Epithelial cell of esophagus (primary cell): ENCODE results near the gene NKAIN4.

ENCODE experiments used
- DNase-seq: peaks from one replicate; pipeline ENCODE4 v3.0.0; 2010; ENCODE audit warnings: low read depth
- H3K4me3 ChIP-seq: 2 replicates; pipeline ENCODE4 v1.5.1; 2011; ENCODE audit warnings: mild to moderate bottlenecking, low read length, control low read depth
- CTCF ChIP-seq: IDR thresholded peaks from 2 replicates; pipeline ENCODE4 v1.5.1; 2011; ENCODE audit warnings: low read depth, mild to moderate bottlenecking, low read length, control low read depth, inconsistent platforms; ENCODE audit not compliant: insufficient read depth; ENCODE audit errors: missing control alignments

NKAIN4 gene

DNA sequence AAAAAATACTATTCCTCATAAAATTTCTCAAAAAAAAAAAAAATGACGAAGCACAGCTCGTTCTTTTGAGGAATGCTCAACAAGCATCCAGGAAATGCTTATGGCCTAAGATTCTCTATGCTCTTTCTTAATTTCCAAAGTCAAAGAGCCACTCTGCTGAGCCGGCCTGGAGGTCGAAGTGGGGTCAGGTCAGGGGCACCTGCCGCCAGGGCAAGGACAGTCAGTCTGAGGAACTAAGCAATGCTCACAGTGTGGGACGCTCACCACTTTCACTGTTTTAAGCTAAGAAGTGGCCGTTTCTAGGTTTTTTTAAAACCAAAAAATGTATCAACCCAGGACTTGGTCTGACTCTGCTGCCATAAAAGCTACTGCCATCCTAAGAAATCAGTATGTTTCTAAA, 55.7 kb downstream of the NKAIN4 start:
- no peak for DNase-seq
- no peak overlapping the region for H3K4me3 ChIP-seq
- no peak for TF ChIP-seq CTCF

DNA sequence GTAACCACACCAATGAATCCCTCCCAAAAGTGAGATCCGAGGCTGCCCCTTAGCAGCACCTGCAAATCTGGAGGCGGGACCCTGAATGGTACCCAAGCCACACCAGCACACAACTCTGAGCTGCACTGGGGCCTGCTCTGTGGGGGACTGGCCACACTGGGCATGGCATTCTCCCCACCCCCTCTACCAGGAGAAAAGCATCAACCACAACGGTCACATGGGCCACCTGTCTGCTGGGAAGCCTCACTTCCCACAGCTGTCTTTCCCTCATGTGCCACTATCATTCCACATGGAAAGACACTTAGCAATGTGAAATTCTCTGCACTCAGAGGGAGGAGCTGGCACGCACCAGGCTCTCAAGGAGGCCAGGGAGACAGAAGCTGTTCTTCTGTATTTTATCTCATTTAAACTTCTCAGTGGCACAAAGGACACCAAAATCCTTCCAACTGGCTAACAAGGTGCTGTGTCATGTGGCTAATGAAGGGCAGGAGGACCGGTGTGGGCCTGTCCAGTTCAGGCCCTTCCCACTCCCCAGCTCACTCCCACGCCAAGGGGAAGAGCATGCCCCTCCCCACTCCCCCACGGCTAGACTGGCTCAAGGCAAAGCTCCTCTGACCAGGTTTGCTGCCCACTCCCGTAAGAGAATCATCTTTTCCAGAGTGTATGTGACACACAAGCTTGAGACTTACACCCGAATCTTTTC, 57.3 kb downstream of the NKAIN4 start:
- DNase-seq, result no peak
- H3K4me3 ChIP-seq, result no peak overlapping the region
- no peak for TF ChIP-seq CTCF

DNA sequence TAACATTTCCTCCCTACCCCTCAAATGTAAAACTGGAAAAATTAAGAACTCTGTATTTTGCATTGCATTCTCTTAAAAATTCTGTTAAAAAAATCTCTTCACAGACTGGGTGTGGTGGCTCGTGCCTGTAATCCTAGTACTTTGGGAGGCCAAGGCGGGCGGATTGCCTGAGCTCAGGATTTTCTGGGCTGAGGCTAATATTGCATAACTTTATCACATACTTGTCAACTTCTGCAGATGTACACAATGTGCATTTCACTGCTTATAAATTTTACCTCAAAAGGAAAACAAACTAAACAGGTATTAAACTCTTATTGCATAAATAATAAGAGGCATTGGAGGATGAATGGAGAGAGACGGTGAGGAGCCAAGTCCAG, 59.5 kb downstream of the NKAIN4 start:
- DNase-seq, result no peak
- H3K4me3 ChIP-seq, result no peak overlapping the region
- no peak for TF ChIP-seq CTCF

GRCh38 chr20:63194007-63194796, 60.1 kb downstream of the NKAIN4 start:
- no peak for DNase-seq
- no peak overlapping the region for H3K4me3 ChIP-seq
- TF ChIP-seq CTCF, result no peak

- no peak overlapping the region for H3K4me3 ChIP-seq
- no peak for TF ChIP-seq CTCF
- DNase-seq, result no peak
Measured at GRCh38 chr20:63192721-63193120, 61.5 kb downstream of the NKAIN4 start.

GRCh38 chr20:63191400-63191799, 62.9 kb downstream of the NKAIN4 start:
- H3K4me3 ChIP-seq, result no peak overlapping the region
- DNase-seq, result peak; percentile 96
- no peak for TF ChIP-seq CTCF
